SU-DHL-6 (cell line): ENCODE data around the gene LRGUK.

Source experiments
- H2AFZ ChIP-seq: fragments of 200-600 bp; sonication (generic); 2 replicates; pipeline ENCODE4 v1.6.1; 2014; ENCODE audit warnings: low read depth, mild to moderate bottlenecking, moderate library complexity, mixed read lengths, antibody characterized with exemption, low read length; ENCODE audit not compliant: severe bottlenecking
- H3F3A ChIP-seq: fragments of 200-600 bp; shearing (Covaris generic); 2 replicates; pipeline ENCODE4 v1.6.0; 2016; ENCODE audit warnings: antibody characterized with exemption, mild to moderate bottlenecking; ENCODE audit not compliant: insufficient read depth
- H3K27ac ChIP-seq: fragments of 200-600 bp; sonication (generic); 2 replicates; pipeline ENCODE4 v1.5.1; 2016; ENCODE audit warnings: low read depth, mild to moderate bottlenecking, low read length, moderate library complexity, mixed read lengths
- H3K27me3 ChIP-seq: fragments of 200-600 bp; sonication (generic), shearing (Covaris generic); 2 replicates; pipeline ENCODE4 v1.6.0; 2014; ENCODE audit warnings: mild to moderate bottlenecking, low read length
- H3K36me3 ChIP-seq: fragments of 200-600 bp; sonication (generic); 2 replicates; pipeline ENCODE4 v1.6.1; 2014; ENCODE audit warnings: mild to moderate bottlenecking, low read length, mixed read lengths
- H3K4me2 ChIP-seq: fragments of 300-600, 200-600 bp; shearing (Covaris generic), sonication (generic); 2 replicates; pipeline ENCODE4 v1.6.0; 2014; ENCODE audit warnings: low read length, low read depth, mild to moderate bottlenecking; ENCODE audit not compliant: poor library complexity, severe bottlenecking
- H3K4me3 ChIP-seq: fragments of 200-600 bp; sonication (generic); 2 replicates; pipeline ENCODE4 v1.5.1; 2014; ENCODE audit warnings: antibody characterized with exemption, low read length, mild to moderate bottlenecking, mixed read lengths; ENCODE audit not compliant: insufficient read depth, poor library complexity, severe bottlenecking
- H3K79me2 ChIP-seq: fragments of 200-600 bp; sonication (generic); 2 replicates; pipeline ENCODE4 v1.6.1; 2014; ENCODE audit warnings: mild to moderate bottlenecking, low read length, moderate library complexity; ENCODE audit not compliant: insufficient read depth
- H3K9ac ChIP-seq: fragments of 200-600 bp; sonication (generic); 2 replicates; pipeline ENCODE4 v1.7.0; 2014; ENCODE audit warnings: mild to moderate bottlenecking, low read length
- H3K9me2 ChIP-seq: fragments of 200-600 bp; sonication (generic); replicated peaks from 2 replicates; pipeline ENCODE4 v1.6.1; 2014; ENCODE audit warnings: low read length; ENCODE audit not compliant: insufficient read depth
- H3K9me3 ChIP-seq: fragments of 200-600 bp; sonication (generic); 2 replicates; pipeline ENCODE4 v1.6.1; 2014; ENCODE audit warnings: low read length, mixed read lengths; ENCODE audit not compliant: insufficient read depth
- H4K20me1 ChIP-seq: fragments of 200-600 bp; sonication (generic); 2 replicates; pipeline ENCODE4 v1.6.1; 2014; ENCODE audit warnings: low read depth, mild to moderate bottlenecking, antibody characterized with exemption, low read length, moderate library complexity, mixed read lengths
- EZH2phosphoT487 ChIP-seq: fragments of 200-600 bp; sonication (generic), shearing (Covaris generic); conservative IDR thresholded peaks from 2 replicates; pipeline ENCODE4 v1.6.1; 2018; ENCODE audit warnings: mild to moderate bottlenecking, antibody characterized with exemption, low read length, moderate library complexity, mixed read lengths
- TF ChIP-seq, protein P1 (sequence below): fragments of 200-600 bp; sonication (generic); IDR thresholded peaks from one replicate; pipeline ENCODE4 v1.5.1; 2017; ENCODE audit warnings: antibody characterized with exemption, mild to moderate bottlenecking, low read length, moderate library complexity; ENCODE audit not compliant: insufficient read depth, poor library complexity, severe bottlenecking

The LRGUK gene

GRCh38 chr7:134155871-134156270 is 28.7 kb downstream of the LRGUK start:
- Histone ChIP-seq H3K9me2 (no peaks in the 10 kb centered on the region), H3K4me3 (no peak overlapping the region), H2AFZ (no peak overlapping the region), H3F3A (no peaks in the 10 kb centered on the region), H3K36me3 (no peaks in the 10 kb centered on the region), H3K27me3 (no peaks in the 10 kb centered on the region), H3K9me3 (no peaks in the 10 kb centered on the region), H3K27ac (no peak overlapping the region), H3K4me2 (no peak overlapping the region), H4K20me1 (no peaks in the 10 kb centered on the region), H3K79me2 (no peaks in the 10 kb centered on the region), H3K9ac (no peak overlapping the region)
- TF ChIP-seq, protein P1, sequence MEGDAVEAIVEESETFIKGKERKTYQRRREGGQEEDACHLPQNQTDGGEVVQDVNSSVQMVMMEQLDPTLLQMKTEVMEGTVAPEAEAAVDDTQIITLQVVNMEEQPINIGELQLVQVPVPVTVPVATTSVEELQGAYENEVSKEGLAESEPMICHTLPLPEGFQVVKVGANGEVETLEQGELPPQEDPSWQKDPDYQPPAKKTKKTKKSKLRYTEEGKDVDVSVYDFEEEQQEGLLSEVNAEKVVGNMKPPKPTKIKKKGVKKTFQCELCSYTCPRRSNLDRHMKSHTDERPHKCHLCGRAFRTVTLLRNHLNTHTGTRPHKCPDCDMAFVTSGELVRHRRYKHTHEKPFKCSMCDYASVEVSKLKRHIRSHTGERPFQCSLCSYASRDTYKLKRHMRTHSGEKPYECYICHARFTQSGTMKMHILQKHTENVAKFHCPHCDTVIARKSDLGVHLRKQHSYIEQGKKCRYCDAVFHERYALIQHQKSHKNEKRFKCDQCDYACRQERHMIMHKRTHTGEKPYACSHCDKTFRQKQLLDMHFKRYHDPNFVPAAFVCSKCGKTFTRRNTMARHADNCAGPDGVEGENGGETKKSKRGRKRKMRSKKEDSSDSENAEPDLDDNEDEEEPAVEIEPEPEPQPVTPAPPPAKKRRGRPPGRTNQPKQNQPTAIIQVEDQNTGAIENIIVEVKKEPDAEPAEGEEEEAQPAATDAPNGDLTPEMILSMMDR: no peak
- TF ChIP-seq EZH2phosphoT487: no peak

DNA sequence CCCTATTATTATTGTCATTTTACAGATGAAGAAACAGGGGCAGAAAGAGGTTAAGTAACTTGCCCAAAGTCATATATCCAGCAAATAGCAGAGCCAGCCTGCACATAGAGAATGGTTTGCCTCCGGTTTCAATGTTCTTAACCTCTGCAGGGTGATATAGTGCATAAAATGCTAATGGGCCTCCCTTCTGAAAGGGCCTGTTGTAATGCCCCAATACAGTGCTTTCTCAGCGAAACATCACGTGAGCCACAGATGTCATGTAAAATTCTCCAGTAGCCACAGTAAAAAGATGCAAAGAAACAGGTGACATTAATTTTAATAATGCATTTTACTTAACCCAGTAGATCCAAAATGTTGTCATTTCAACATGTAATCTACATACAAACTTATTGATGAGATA is 38.1 kb downstream of the LRGUK start:
- Histone ChIP-seq H4K20me1 (no peaks in the 10 kb centered on the region), H3K9me3 (no peaks in the 10 kb centered on the region), H3K4me3 (no peak overlapping the region), H3F3A (no peaks in the 10 kb centered on the region), H3K27me3 (no peaks in the 10 kb centered on the region), H3K9me2 (no peaks in the 10 kb centered on the region), H3K79me2 (no peaks in the 10 kb centered on the region), H3K9ac (no peak overlapping the region), H2AFZ (no peak overlapping the region), H3K36me3 (no peaks in the 10 kb centered on the region), H3K27ac (no peak overlapping the region), H3K4me2 (no peak overlapping the region)
- TF ChIP-seq, protein P1: no peak
- no peak for TF ChIP-seq EZH2phosphoT487

DNA sequence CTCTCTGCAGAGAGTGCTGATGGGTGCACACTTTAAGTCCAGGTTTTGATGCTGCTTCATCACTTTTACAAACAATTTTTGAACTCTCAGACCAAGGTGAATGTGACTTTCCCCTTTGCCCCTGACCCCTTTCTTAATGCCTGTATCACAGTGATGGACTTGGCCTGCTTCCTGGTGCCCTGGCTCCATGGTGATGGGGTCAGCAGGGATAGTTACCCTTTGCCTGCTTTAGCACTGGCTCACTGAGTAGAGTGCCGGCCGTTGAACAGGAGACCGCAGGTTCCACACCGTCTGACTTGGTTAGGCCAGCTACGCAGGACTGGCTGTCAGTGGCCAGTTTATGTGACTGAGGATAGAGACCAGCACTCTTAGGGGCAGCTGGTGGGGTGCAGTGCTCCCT is 40.1 kb downstream of the LRGUK start:
- H3K79me2 ChIP-seq: no peaks in the 10 kb centered on the region
- H2AFZ ChIP-seq: no peak overlapping the region
- no peaks in the 10 kb centered on the region for H3F3A ChIP-seq
- no peak overlapping the region for H3K9ac ChIP-seq
- H3K27me3 ChIP-seq: no peaks in the 10 kb centered on the region
- H3K36me3 ChIP-seq: no peaks in the 10 kb centered on the region
- H3K27ac ChIP-seq: no peak overlapping the region
- no peak overlapping the region for H3K4me3 ChIP-seq
- H3K9me2 ChIP-seq: no peaks in the 10 kb centered on the region
- H3K9me3 ChIP-seq: no peaks in the 10 kb centered on the region
- no peak overlapping the region for H3K4me2 ChIP-seq
- TF ChIP-seq, protein P1: no peak
- TF ChIP-seq EZH2phosphoT487: no peak
- H4K20me1 ChIP-seq: no peaks in the 10 kb centered on the region

DNA sequence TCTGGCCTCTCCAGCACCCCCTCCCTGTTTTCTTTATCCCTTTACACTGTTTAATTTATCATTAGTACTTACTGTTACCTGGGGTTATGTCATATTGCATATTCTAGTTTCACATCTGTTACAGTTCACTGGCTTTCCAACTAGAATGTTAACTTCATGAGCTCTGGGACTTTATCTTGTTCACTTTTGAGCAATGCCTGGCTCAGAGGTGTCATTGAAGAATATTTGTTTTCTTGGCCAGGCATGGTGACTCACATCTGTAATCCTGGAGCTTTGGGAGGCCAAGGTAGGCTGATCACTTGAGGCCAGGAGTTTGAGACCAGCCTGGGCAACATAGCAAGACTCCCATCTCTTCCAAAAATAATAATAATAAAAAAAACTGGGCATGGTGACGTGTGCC is 40.7 kb downstream of the LRGUK start:
- Histone ChIP-seq H2AFZ (no peak overlapping the region), H3K4me2 (no peak overlapping the region)
- TF ChIP-seq, protein P1: no peak
- no peak for TF ChIP-seq EZH2phosphoT487

More for the DNA sequence above, 40.7 kb downstream of the LRGUK start:
- Histone ChIP-seq H4K20me1 (no peaks in the 10 kb centered on the region), H3K27me3 (no peaks in the 10 kb centered on the region), H3K79me2 (no peaks in the 10 kb centered on the region), H3K9me3 (no peaks in the 10 kb centered on the region), H3K9ac (no peak overlapping the region), H3F3A (no peaks in the 10 kb centered on the region), H3K9me2 (no peaks in the 10 kb centered on the region), H3K36me3 (no peaks in the 10 kb centered on the region), H3K27ac (no peak overlapping the region), H3K4me3 (no peak overlapping the region)
